ENCODE data around the gene TECPR2.

Gene TECPR2

DNA sequence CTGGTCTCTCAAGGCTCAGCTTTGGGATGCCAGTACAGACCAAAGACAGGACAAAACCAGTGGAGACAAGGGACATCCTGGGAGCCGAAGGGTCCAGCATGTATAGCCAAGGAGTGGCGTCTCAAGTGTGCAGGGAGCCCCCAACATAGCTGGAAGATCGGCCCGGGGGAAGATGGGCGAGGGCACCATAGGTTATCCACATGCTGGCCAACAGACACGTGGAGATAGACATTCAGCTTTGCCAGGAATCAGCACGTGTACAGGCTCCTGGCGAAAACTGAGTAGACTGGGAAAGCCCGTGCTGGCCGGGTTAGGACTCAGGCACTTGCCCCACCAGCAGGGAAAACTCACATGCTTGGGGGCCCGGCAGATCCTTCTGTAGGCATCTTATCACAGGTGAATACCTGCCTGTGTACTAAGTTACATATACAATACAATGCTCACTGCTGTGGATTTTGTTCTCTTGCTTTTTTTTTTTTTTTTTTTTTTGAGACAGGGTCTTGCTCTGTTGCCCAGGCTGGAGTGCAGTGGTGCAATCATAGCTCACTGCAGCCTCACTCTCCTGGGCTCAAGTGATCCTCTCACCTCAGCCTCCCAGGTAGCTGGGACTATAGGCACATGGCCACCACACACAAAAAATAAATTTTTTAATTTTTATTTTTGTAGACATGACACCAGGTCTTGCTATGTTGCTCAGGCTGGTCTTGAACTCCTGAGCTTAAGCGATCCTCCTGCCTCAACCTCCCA lies 152.4 kb downstream of the TECPR2 start:
- no peak overlapping the region for H3K23ac ChIP-seq (ENCODE audit: low read length)
- H3K4me2 ChIP-seq (ENCODE audit: low read length) = no peak overlapping the region
- DNase-seq = no peak
- H3K27me3 ChIP-seq (ENCODE audit: insufficient read depth, low read length) = no peaks in the 10 kb centered on the region
- H3K4me1 ChIP-seq (ENCODE audit: control insufficient read depth in 1 of 2, insufficient read depth in 2 of 2, low read length in 2 of 2) = peaks cover 9 to 19% of the 10 kb centered on the region in 2 experiments
- no CpG with 5 or more reads among the region's 12 CpGs for WGBS (ENCODE audit: extremely low coverage, insufficient coverage, insufficient read length)
- no peak overlapping the region for H2BK12ac ChIP-seq (ENCODE audit: low read length)
- no peaks in the 10 kb centered on the region for H3K36me3 ChIP-seq (ENCODE audit: control insufficient read depth in 1 of 2, insufficient read depth in 2 of 2, low read length in 2 of 2)
- peaks cover 17% of the 10 kb centered on the region for H3K79me1 ChIP-seq (ENCODE audit: low read length)
- H3K27ac ChIP-seq (ENCODE audit: low read depth, low read length) = no peak overlapping the region
- H3K9ac ChIP-seq (ENCODE audit: low read length) = no peak overlapping the region
- H3K4ac ChIP-seq (ENCODE audit: low read depth, low read length) = no peak overlapping the region
- peaks cover 5% of the 10 kb centered on the region for H3K79me2 ChIP-seq (ENCODE audit: control insufficient read depth, insufficient read depth, low read length, poor library complexity)
- H2BK5ac ChIP-seq (ENCODE audit: low read depth, low read length, poor library complexity) = no peak overlapping the region
- no peak overlapping the region for H4K12ac ChIP-seq (ENCODE audit: low read depth, low read length)
- no peak overlapping the region for H4K8ac ChIP-seq (ENCODE audit: low read depth, low read length)
- no peak overlapping the region for H3K18ac ChIP-seq (ENCODE audit: low read length)
- H2BK120ac ChIP-seq (ENCODE audit: insufficient read depth, low read length, poor library complexity) = no peak overlapping the region
- no peaks in the 10 kb centered on the region for H3K9me3 ChIP-seq (ENCODE audit: insufficient read depth, low read depth, low read length)
- H4K91ac ChIP-seq (ENCODE audit: low read depth, low read length) = no peak overlapping the region
- no peak overlapping the region for H2AFZ ChIP-seq (ENCODE audit: insufficient read depth, low read length, poor library complexity)
- no peak overlapping the region for H3K4me3 ChIP-seq (ENCODE audit: low read depth, low read length)
- H3K14ac ChIP-seq (ENCODE audit: low read length) = no peak overlapping the region
- no peak overlapping the region for H2AK5ac ChIP-seq (ENCODE audit: low read length)

DNA sequence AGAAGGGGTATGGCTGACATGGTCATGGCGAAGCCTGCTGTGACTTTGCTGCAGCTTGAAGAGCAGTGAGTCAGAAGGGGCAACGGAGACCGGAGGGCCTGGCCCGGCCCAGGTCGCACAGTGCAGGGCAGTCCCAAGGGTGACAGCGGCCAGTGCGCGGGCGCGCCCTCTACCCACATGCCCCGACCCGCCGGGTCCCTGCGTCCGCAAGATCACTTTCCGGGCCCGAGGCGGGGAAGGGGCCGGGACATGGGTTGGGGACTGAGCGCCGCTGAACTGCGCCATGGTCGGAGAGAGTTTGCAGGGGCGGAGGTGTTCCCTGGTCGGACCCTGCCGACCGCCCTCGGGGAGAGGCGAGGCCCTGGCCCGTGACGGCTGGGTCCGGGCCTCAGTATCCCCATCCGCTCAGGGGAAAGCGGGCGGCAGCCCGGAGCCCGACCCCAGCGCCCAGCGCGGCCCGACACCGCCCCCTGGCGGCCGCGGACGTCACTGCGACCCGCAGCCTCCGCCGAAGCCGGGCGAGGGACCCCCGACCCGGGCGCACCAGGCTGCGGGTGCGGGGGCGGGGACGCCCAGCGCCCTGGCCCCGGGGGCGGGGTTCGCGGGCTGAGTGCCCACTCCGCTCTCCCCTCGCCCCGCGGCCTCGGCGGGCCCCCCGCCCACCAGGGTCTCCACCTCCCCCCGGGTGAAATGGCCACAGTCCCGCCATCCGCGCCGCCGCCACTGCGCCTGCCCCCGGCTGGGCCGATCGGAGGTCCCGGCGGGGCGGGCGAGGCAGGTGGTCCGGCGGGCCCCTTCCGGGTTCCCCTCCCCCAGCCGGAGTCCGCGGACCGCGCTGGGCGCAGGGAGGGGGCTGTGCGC lies 154.0 kb downstream of the TECPR2 start:
- Histone ChIP-seq H2AFZ (ENCODE audit: insufficient read depth, low read length, poor library complexity) (peak overlapping the region; percentile 85), H2BK12ac (ENCODE audit: low read length) (no peak overlapping the region), H3K14ac (ENCODE audit: low read length) (peak overlapping the region; percentile 82), H4K12ac (ENCODE audit: low read depth, low read length) (peak overlapping the region; percentile 82), H3K4me2 (ENCODE audit: low read length) (peak overlapping the region; percentile 100), H2BK120ac (ENCODE audit: insufficient read depth, low read length, poor library complexity) (peak overlapping the region; percentile 73), H3K4me1 (ENCODE audit: control insufficient read depth in 1 of 2, insufficient read depth in 2 of 2, low read length in 2 of 2) (peaks cover 0 to 5% of the 10 kb centered on the region in 2 experiments), H3K27me3 (ENCODE audit: insufficient read depth, low read length) (no peaks in the 10 kb centered on the region), H3K4ac (ENCODE audit: low read depth, low read length) (peak overlapping the region; percentile 32), H4K8ac (ENCODE audit: low read depth, low read length) (peak overlapping the region; percentile 87), H3K79me2 (ENCODE audit: control insufficient read depth, insufficient read depth, low read length, poor library complexity) (peaks cover 4% of the 10 kb centered on the region), H3K23ac (ENCODE audit: low read length) (no peak overlapping the region), H3K9ac (ENCODE audit: low read length) (peak overlapping the region; percentile 75), H3K36me3 (ENCODE audit: control insufficient read depth in 1 of 2, insufficient read depth in 2 of 2, low read length in 2 of 2) (no peaks in the 10 kb centered on the region), H3K27ac (ENCODE audit: low read depth, low read length) (peak overlapping the region; percentile 24), H2BK5ac (ENCODE audit: low read depth, low read length, poor library complexity) (peak overlapping the region; percentile 22), H3K79me1 (ENCODE audit: low read length) (peaks cover 10% of the 10 kb centered on the region), H3K18ac (ENCODE audit: low read length) (peak overlapping the region; percentile 9), H3K4me3 (ENCODE audit: low read depth, low read length) (peak overlapping the region; percentile 82), H2AK5ac (ENCODE audit: low read length) (no peak overlapping the region), H4K91ac (ENCODE audit: low read depth, low read length) (peak overlapping the region; percentile 92), H3K9me3 (ENCODE audit: insufficient read depth, low read depth, low read length) (no peaks in the 10 kb centered on the region)
- DNase-seq = peak; percentile 82
- WGBS (ENCODE audit: extremely low coverage, insufficient coverage, insufficient read length) = no CpG with 5 or more reads among the region's 95 CpGs

DNA sequence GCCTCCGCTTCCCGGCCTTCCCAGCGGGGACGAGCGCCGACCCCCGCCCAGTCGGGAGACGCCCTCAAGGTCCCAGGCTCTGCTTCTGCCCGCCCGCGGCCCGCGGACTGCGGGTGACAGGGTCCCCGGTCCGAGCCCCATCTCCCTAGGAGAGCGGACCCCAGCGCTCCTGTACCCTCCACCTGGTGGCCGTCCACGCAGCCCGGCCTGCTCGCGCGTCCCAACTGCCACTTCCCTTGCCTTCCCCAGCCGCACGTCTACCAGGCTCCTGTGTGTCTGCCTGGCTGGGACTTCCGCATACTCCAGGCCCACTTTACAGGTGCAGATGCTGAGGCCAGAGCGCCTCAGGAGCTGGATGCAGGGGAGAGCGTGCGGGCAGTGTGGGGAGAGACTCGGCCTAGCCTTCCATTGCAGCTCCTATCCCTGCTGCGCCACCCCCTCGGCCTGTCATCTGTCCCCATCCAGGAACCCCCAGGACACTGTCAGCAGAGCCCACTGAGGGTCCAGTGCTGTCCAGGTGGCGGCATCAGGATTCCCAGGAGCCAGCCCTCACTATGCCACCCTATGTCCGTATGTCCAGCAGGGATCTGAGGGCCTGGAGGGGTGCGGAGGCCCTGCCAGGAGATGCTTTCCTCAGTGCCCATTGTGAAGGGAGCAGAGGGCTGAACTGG lies 154.8 kb downstream of the TECPR2 start:
- peak overlapping the region; percentile 82 for H4K12ac ChIP-seq (ENCODE audit: low read depth, low read length)
- DNase-seq = peak; percentile 60 to 78
- peaks cover 0 to 5% of the 10 kb centered on the region in 2 experiments for H3K4me1 ChIP-seq (ENCODE audit: control insufficient read depth in 1 of 2, insufficient read depth in 2 of 2, low read length in 2 of 2)
- peaks cover 4% of the 10 kb centered on the region for H3K79me2 ChIP-seq (ENCODE audit: control insufficient read depth, insufficient read depth, low read length, poor library complexity)
- peak overlapping the region; percentile 32 for H3K4ac ChIP-seq (ENCODE audit: low read depth, low read length)
- H4K91ac ChIP-seq (ENCODE audit: low read depth, low read length) = peak overlapping the region; percentile 92
- no peaks in the 10 kb centered on the region for H3K9me3 ChIP-seq (ENCODE audit: insufficient read depth, low read depth, low read length)
- no peaks in the 10 kb centered on the region for H3K27me3 ChIP-seq (ENCODE audit: insufficient read depth, low read length)
- peak overlapping the region; percentile 71 for H3K9ac ChIP-seq (ENCODE audit: low read length)
- H2AK5ac ChIP-seq (ENCODE audit: low read length) = peak overlapping the region; percentile 11
- peak overlapping the region; percentile 22 for H2BK5ac ChIP-seq (ENCODE audit: low read depth, low read length, poor library complexity)
- H3K14ac ChIP-seq (ENCODE audit: low read length) = peak overlapping the region; percentile 82
- H3K4me3 ChIP-seq (ENCODE audit: low read depth, low read length) = peak overlapping the region; percentile 82
- peaks cover 10% of the 10 kb centered on the region for H3K79me1 ChIP-seq (ENCODE audit: low read length)
- peak overlapping the region; percentile 73 for H2BK120ac ChIP-seq (ENCODE audit: insufficient read depth, low read length, poor library complexity)
- H2BK12ac ChIP-seq (ENCODE audit: low read length) = peak overlapping the region; percentile 11
- H4K8ac ChIP-seq (ENCODE audit: low read depth, low read length) = peak overlapping the region; percentile 86
- no peaks in the 10 kb centered on the region for H3K36me3 ChIP-seq (ENCODE audit: control insufficient read depth in 1 of 2, insufficient read depth in 2 of 2, low read length in 2 of 2)
- peak overlapping the region; percentile 24 for H3K27ac ChIP-seq (ENCODE audit: low read depth, low read length)
- H3K4me2 ChIP-seq (ENCODE audit: low read length) = peak overlapping the region; percentile 100
- H2AFZ ChIP-seq (ENCODE audit: insufficient read depth, low read length, poor library complexity) = peak overlapping the region; percentile 85
- peak overlapping the region; percentile 9 for H3K18ac ChIP-seq (ENCODE audit: low read length)
- H3K23ac ChIP-seq (ENCODE audit: low read length) = no peak overlapping the region
- no CpG with 5 or more reads among the region's 37 CpGs for WGBS (ENCODE audit: extremely low coverage, insufficient coverage, insufficient read length)

DNA sequence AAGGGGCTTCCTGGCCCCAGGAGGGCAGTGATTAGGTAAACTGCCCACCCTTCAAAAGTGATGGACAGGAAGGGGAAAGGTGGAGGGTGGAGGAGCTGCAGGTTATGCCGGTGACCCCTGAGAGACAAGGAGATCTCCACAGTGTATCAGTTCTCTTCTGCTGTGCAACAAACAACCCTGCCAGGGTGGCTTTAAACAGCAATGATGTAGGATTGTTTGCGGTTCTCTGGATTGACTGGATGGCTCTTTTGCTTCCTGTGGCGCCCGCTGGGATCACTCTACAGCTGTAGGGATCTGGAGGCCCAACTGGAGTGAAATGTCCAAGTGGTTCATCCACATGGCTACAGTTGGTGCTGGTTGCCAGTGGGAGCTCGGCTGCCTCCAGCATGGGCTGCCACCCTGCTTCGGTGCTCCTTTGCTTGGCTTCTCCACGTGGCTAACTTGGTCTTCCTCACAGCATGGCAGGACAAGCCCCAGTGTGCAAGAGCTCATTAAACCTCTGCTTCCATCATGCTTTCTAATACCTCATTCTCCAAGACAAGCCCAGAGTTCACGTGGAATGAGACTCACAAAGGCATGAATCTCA lies 155.4 kb downstream of the TECPR2 start:
- Histone ChIP-seq H4K8ac (ENCODE audit: low read depth, low read length) (no peak overlapping the region), H3K4me3 (ENCODE audit: low read depth, low read length) (no peak overlapping the region), H2AFZ (ENCODE audit: insufficient read depth, low read length, poor library complexity) (no peak overlapping the region), H3K27me3 (ENCODE audit: insufficient read depth, low read length) (no peaks in the 10 kb centered on the region), H3K79me1 (ENCODE audit: low read length) (peaks cover 10% of the 10 kb centered on the region), H3K36me3 (ENCODE audit: control insufficient read depth in 1 of 2, insufficient read depth in 2 of 2, low read length in 2 of 2) (no peaks in the 10 kb centered on the region), H3K14ac (ENCODE audit: low read length) (no peak overlapping the region), H3K18ac (ENCODE audit: low read length) (no peak overlapping the region), H3K23ac (ENCODE audit: low read length) (no peak overlapping the region), H2BK12ac (ENCODE audit: low read length) (no peak overlapping the region), H4K91ac (ENCODE audit: low read depth, low read length) (no peak overlapping the region), H4K12ac (ENCODE audit: low read depth, low read length) (no peak overlapping the region), H3K9me3 (ENCODE audit: insufficient read depth, low read depth, low read length) (no peaks in the 10 kb centered on the region), H3K4ac (ENCODE audit: low read depth, low read length) (no peak overlapping the region), H2AK5ac (ENCODE audit: low read length) (no peak overlapping the region), H3K79me2 (ENCODE audit: control insufficient read depth, insufficient read depth, low read length, poor library complexity) (peaks cover 4% of the 10 kb centered on the region), H3K4me2 (ENCODE audit: low read length) (no peak overlapping the region), H3K27ac (ENCODE audit: low read depth, low read length) (no peak overlapping the region), H3K4me1 (ENCODE audit: control insufficient read depth in 1 of 2, insufficient read depth in 2 of 2, low read length in 2 of 2) (peaks cover 0 to 5% of the 10 kb centered on the region in 2 experiments), H2BK5ac (ENCODE audit: low read depth, low read length, poor library complexity) (no peak overlapping the region), H3K9ac (ENCODE audit: low read length) (no peak overlapping the region), H2BK120ac (ENCODE audit: insufficient read depth, low read length, poor library complexity) (no peak overlapping the region)
- no CpG with 5 or more reads among the region's 8 CpGs for WGBS (ENCODE audit: extremely low coverage, insufficient coverage, insufficient read length)
- DNase-seq = no peak
